OCI-LY7 (cell line): ENCODE measurements around the gene KRTAP4-9.

Experiments
- EZH2phosphoT487 ChIP-seq: fragments of 200-600 bp; sonication (generic); IDR thresholded peaks from 2 replicates; pipeline ENCODE4 v1.6.1; 2018; ENCODE audit warnings: low read depth, borderline replicate concordance, mild to moderate bottlenecking, mixed run types, antibody characterized with exemption, low read length, moderate library complexity, mixed read lengths
- TF ChIP-seq, protein P1 (sequence below): fragments of 200-600 bp; sonication (generic); conservative IDR thresholded peaks from 2 replicates; pipeline ENCODE4 v1.5.1; 2014; ENCODE audit warnings: mild to moderate bottlenecking, antibody characterized with exemption, low read length, moderate library complexity, mixed read lengths

DNA sequence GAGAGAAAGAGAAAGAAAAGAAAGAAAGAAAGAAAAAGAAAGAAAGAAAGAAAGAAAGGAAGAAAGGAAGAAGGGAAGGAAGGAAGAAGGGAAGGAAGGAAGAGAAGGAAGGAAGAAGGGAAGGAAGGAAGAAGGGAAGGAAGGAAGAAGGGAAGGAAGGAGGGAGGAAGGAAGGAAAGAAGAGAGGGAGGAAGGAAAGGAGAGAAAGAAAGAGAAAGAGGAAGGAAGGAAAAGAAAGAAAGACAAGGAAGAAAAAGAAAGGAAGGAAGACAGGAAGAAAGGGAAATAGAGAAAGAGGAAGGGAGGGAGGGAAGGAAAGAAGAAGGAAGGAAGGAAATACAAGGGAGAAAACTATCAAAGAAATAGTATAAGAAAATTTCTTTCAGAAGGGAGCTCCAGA is 28.4 kb upstream of the KRTAP4-9 start:
- TF ChIP-seq, protein P1, sequence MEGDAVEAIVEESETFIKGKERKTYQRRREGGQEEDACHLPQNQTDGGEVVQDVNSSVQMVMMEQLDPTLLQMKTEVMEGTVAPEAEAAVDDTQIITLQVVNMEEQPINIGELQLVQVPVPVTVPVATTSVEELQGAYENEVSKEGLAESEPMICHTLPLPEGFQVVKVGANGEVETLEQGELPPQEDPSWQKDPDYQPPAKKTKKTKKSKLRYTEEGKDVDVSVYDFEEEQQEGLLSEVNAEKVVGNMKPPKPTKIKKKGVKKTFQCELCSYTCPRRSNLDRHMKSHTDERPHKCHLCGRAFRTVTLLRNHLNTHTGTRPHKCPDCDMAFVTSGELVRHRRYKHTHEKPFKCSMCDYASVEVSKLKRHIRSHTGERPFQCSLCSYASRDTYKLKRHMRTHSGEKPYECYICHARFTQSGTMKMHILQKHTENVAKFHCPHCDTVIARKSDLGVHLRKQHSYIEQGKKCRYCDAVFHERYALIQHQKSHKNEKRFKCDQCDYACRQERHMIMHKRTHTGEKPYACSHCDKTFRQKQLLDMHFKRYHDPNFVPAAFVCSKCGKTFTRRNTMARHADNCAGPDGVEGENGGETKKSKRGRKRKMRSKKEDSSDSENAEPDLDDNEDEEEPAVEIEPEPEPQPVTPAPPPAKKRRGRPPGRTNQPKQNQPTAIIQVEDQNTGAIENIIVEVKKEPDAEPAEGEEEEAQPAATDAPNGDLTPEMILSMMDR = no peak
- TF ChIP-seq EZH2phosphoT487 = no peak
